Stimulated activated CD4-positive, alpha-beta T cell treated with anti-CD3 and anti-CD28 coated beads, TNF-alpha, amount 100 ng/mL, for 48 hours (primary cell): ENCODE data around the gene SLC5A12.

ENCODE experiments used
- DNase-seq, 3 donors: peaks; one replicate each; pipeline ENCODE4 v3.0.0-alpha.2; 2020; ENCODE audit warnings: low read depth in 3 of 3

SLC5A12 gene

GRCh38 chr11:26719998-26720397 lies 1.9 kb downstream of the SLC5A12 start:
- no peak for DNase-seq

GRCh38 chr11:26719289-26719973 lies 2.4 kb downstream of the SLC5A12 start:
- no peak for DNase-seq

- DNase-seq = no peak
Observed at GRCh38 chr11:26717771-26718170, 4.1 kb downstream of the SLC5A12 start.

- no peak for DNase-seq
Observed at GRCh38 chr11:26715133-26715532, 6.7 kb downstream of the SLC5A12 start.

GRCh38 chr11:26712497-26712896 lies 9.4 kb downstream of the SLC5A12 start:
- no peak for DNase-seq

- DNase-seq = no peak
Observed at GRCh38 chr11:26710489-26710888, 11.4 kb downstream of the SLC5A12 start.

- DNase-seq = no peak
Observed at GRCh38 chr11:26708736-26709456, 13.0 kb downstream of the SLC5A12 start.

- DNase-seq = no peak
Observed at GRCh38 chr11:26706181-26706580, 15.7 kb downstream of the SLC5A12 start.

GRCh38 chr11:26704249-26704648 lies 17.6 kb downstream of the SLC5A12 start:
- no peak for DNase-seq

GRCh38 chr11:26703411-26704191 lies 18.3 kb downstream of the SLC5A12 start:
- DNase-seq = no peak

GRCh38 chr11:26702406-26702805 lies 19.5 kb downstream of the SLC5A12 start:
- DNase-seq = no peak

GRCh38 chr11:26700574-26701235 lies 21.2 kb downstream of the SLC5A12 start:
- DNase-seq = no peak

GRCh38 chr11:26698224-26698623 lies 23.6 kb downstream of the SLC5A12 start:
- no peak for DNase-seq

- DNase-seq = no peak
Observed at GRCh38 chr11:26696330-26696729, 25.5 kb downstream of the SLC5A12 start.

GRCh38 chr11:26688701-26689100 lies 33.2 kb downstream of the SLC5A12 start:
- no peak for DNase-seq

GRCh38 chr11:26687351-26687750 lies 34.5 kb downstream of the SLC5A12 start:
- no peak for DNase-seq

GRCh38 chr11:26677566-26677965 lies 44.3 kb downstream of the SLC5A12 start:
- no peak for DNase-seq

- no peak for DNase-seq
Observed at GRCh38 chr11:26676641-26677040, 45.2 kb downstream of the SLC5A12 start.

GRCh38 chr11:26675233-26675928 lies 46.5 kb downstream of the SLC5A12 start:
- DNase-seq = no peak

- no peak for DNase-seq
Observed at GRCh38 chr11:26665946-26666345, 55.9 kb downstream of the SLC5A12 start.

GRCh38 chr11:26665036-26665435 lies 56.8 kb downstream of the SLC5A12 start:
- no peak for DNase-seq
